CD14-positive monocyte (primary cell): ENCODE measurements around the gene KHNYN. TPM values are rescaled to one million over a fixed set of nuclear protein-coding genes. Genes with fewer than 3 reads are reported as not detected.

Experiments
- DNase-seq, 3 donors: peaks; one replicate each; pipeline ENCODE4 v3.0.0-alpha.2; 2011 to 2022
- H2AFZ ChIP-seq: 2 replicates; pipeline ENCODE4 v1.6.0; 2012; ENCODE audit warnings: mild to moderate bottlenecking, low read depth, low read length, inconsistent platforms; ENCODE audit not compliant: insufficient read depth, poor library complexity, severe bottlenecking
- H3K27ac ChIP-seq, 2 donors: 1 replicate in 1 of 2; 2 replicates in 1 of 2; pipeline ENCODE4 v1.5.1; 2012 to 2013; ENCODE audit warnings: low read length in 2 of 2, control low read depth in 1 of 2, inconsistent platforms in 1 of 2, low read depth in 1 of 2, mild to moderate bottlenecking in 1 of 2
- H3K27me3 ChIP-seq, 2 donors: one replicate each; pipeline versions ENCODE4 v1.6.0 to v1.6.1; 2011 to 2013; ENCODE audit warnings: low read length in 2 of 2; ENCODE audit not compliant: control insufficient read depth in 2 of 2, insufficient read depth in 2 of 2
- H3K36me3 ChIP-seq, 2 donors: replicated peaks in 1 of 2; 1 replicate in 1 of 2; 2 replicates in 1 of 2; pipeline versions ENCODE4 v1.5.1 to v1.6.1; 2012 to 2013; ENCODE audit warnings: low read length in 2 of 2, control low read depth in 1 of 2, inconsistent platforms in 1 of 2, mild to moderate bottlenecking in 1 of 2; ENCODE audit not compliant: insufficient read depth in 2 of 2, control insufficient read depth in 1 of 2
- H3K4me1 ChIP-seq, 2 donors: 1 replicate in 1 of 2; 2 replicates in 1 of 2; pipeline versions ENCODE4 v1.5.1 to v1.6.1; 2012 to 2013; ENCODE audit warnings: low read length in 2 of 2, control low read depth in 1 of 2, inconsistent platforms in 1 of 2, mild to moderate bottlenecking in 1 of 2, moderate library complexity in 1 of 2; ENCODE audit not compliant: insufficient read depth in 2 of 2, control insufficient read depth in 1 of 2
- H3K4me2 ChIP-seq: replicated peaks from 2 replicates; pipeline ENCODE3; 2012; ENCODE audit warnings: low read length, moderate library complexity, mild to moderate bottlenecking; ENCODE audit not compliant: poor library complexity, severe bottlenecking; ENCODE audit errors: extremely low read depth
- H3K4me3 ChIP-seq, 3 experiments: fragments of 200-600 bp in 1 of 3; sonication (generic) in 1 of 3; replicated peaks in 1 of 3; 1 replicate in 2 of 3; 2 replicates in 1 of 3; pipeline ENCODE4 v1.5.1; 2011 to 2013; ENCODE audit warnings: low read length in 3 of 3, mild to moderate bottlenecking in 3 of 3, control low read depth in 2 of 3, low read depth in 2 of 3, inconsistent platforms in 1 of 3, moderate library complexity in 1 of 3
- H3K79me2 ChIP-seq: 2 replicates; pipeline ENCODE4 v1.6.0; 2012; ENCODE audit warnings: mild to moderate bottlenecking, control low read depth, inconsistent platforms, low read length, moderate library complexity; ENCODE audit not compliant: insufficient read depth
- H3K9ac ChIP-seq: 2 replicates; pipeline ENCODE4 v1.6.0; 2017; ENCODE audit warnings: low read length, mild to moderate bottlenecking; ENCODE audit not compliant: insufficient read depth, poor library complexity, severe bottlenecking
- H3K9me3 ChIP-seq, 2 donors: replicated peaks in 1 of 2; 1 replicate in 1 of 2; 2 replicates in 1 of 2; pipeline versions ENCODE4 v1.5.1 to v1.6.1; 2012 to 2013; ENCODE audit warnings: low read length in 2 of 2, control low read depth in 1 of 2; ENCODE audit not compliant: control insufficient read depth in 1 of 2, insufficient read depth in 1 of 2
- H4K20me1 ChIP-seq: 2 replicates; pipeline ENCODE4 v1.6.0; 2012; ENCODE audit warnings: mild to moderate bottlenecking, low read length, control low read depth, moderate library complexity; ENCODE audit not compliant: insufficient read depth
- H3K27ac Mint-ChIP-seq, 7 donors: one replicate each; pipeline ENCODE4 v1.8.0; 2020; ENCODE audit warnings: mild to moderate bottlenecking in 7 of 7, mixed read lengths in 7 of 7, moderate library complexity in 6 of 7, inconsistent platforms in 2 of 7
- H3K27me3 Mint-ChIP-seq, 3 donors: one replicate each; pipeline ENCODE4 v1.8.0; 2021 to 2022; ENCODE audit warnings: low read depth in 3 of 3, mild to moderate bottlenecking in 3 of 3, mixed read lengths in 3 of 3, moderate library complexity in 3 of 3, inconsistent platforms in 1 of 3
- H3K36me3 Mint-ChIP-seq, 2 donors: one replicate each; pipeline ENCODE4 v1.8.0; 2020; ENCODE audit warnings: mixed read lengths in 2 of 2, inconsistent platforms in 1 of 2, mild to moderate bottlenecking in 1 of 2
- H3K4me1 Mint-ChIP-seq: one replicate; pipeline ENCODE4 v1.8.0; 2020; ENCODE audit warnings: mild to moderate bottlenecking, mixed read lengths
- H3K4me3 Mint-ChIP-seq, 2 donors: one replicate each; pipeline ENCODE4 v1.8.0; 2020; ENCODE audit warnings: mild to moderate bottlenecking in 2 of 2, mixed read lengths in 2 of 2, moderate library complexity in 1 of 2
- H3K9me3 Mint-ChIP-seq, 7 donors: one replicate each; pipeline ENCODE4 v1.8.0; 2020 to 2022; ENCODE audit warnings: mixed read lengths in 7 of 7, mild to moderate bottlenecking in 6 of 7, moderate library complexity in 6 of 7, inconsistent platforms in 2 of 7
- WGBS: methylation state at CpG from one replicate; pipeline ENCODE4 v1.1.5; 2013; ENCODE audit warnings: missing lambda C conversion rate; ENCODE audit not compliant: insufficient coverage; 5-methylcytosine and 5-hydroxymethylcytosine counted together
- intact Hi-C, 2 donors: fragments of 100-400 bp; cut with micrococcal nuclease; formaldehyde crosslinking; loops; one replicate each; pipeline versions ENCODE4 v1.15.0 to v1.15.1; 2023
- polyA plus RNA-seq, 3 donors: library from polyadenylated mRNA; depleted of rRNA in 1 of 3; unstranded in 2 of 3; stranded (reverse) in 1 of 3; fragments of 300-500 nt in 2 of 3; fragments of >200 nt in 1 of 3; fragmentation: Illumina TruSeq in 2 of 3; gene quantifications; 1 replicate in 2 of 3; 2 replicates in 1 of 3; pipeline ENCODE4 v1.2.3, GENCODE V29; 2012 to 2021
- TF ChIP-seq, protein P1 (sequence below): fragments of 200-600 bp; IDR thresholded peaks from one replicate; pipeline ENCODE4 v1.8.0; 2022; ENCODE audit warnings: antibody characterized with exemption, mild to moderate bottlenecking

Gene KHNYN
- polyA plus RNA-seq, 3 donors, result 12.4 to 39.8 (median 16.0) TPM

DNA sequence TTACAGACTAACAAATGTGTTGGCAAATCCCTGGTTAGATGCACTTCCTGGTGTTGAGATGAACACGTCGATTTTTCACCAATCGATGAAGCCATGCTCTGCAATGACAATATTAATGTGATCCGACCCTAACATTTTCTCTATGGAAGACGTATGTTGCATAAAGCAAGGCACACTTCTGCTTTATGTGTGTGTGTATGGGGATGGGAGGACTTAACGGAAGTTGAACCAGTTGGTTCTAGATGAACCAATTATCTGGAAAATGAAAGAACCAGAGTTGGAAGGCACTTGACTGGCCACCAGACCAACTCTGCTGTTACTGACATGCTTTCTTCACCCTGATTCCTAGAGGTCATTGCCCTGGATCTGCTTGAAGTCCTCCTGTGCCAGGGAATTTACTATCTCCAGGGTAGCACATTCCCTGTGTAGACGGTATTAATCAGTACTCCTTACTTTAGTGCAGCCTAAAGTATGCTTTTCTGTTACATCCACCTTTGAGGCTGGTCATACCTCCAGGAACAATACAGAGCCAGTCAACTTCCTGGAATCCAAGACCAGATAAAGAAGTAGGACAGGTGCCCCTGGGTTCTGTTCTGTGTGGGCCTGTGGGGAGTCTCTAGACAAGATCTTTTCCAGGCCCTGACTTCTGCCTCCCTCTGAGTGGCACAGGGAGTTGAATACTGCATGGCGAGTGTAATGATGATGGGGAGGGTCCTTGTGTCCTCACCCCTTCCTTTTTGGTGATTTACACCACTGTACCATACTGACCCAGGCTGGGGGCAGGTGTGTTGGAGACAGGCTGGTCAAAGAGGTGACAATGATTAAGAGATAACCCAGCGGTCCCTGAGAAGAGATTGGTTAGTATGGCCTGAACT, 8.7 kb downstream of the KHNYN start:
- Histone ChIP-seq H3K9ac (no peak overlapping the region), H3K79me2 (peaks cover 49% of the 10 kb centered on the region), H3K36me3 (peaks cover 52 to 70% of the 10 kb centered on the region in 2 donors), H2AFZ (no peak overlapping the region), H3K4me3 (peak overlapping the region in 1 of 3 experiments; percentile 30), H3K4me2 (peak overlapping the region; percentile 61), H3K27me3 (no peaks in the 10 kb centered on the region), H4K20me1 (peaks cover 48% of the 10 kb centered on the region), H3K9me3 (no peaks in the 10 kb centered on the region), H3K27ac (peak overlapping the region; percentile 37 to 76), H3K4me1 (peaks cover 50 to 69% of the 10 kb centered on the region in 2 donors)
- intact Hi-C loops, result loop anchor here in 1 of 2 donors (2.0 to 10.0 kb wide), 2 partner anchors 108 to 194 kb away; partner anchors contain the start of gene TINF2
- peak overlapping the region; percentile 75 to 90 (median 82) for H3K27ac Mint-ChIP-seq
- 24% methylated on average over 2 of the region's 9 CpGs for WGBS
- DNase-seq, result peak; percentile 44 to 66 (median 46)
- peaks cover 57 to 69% of the 10 kb centered on the region in 2 donors for H3K36me3 Mint-ChIP-seq
- H3K9me3 Mint-ChIP-seq, result peaks cover 0 to 2% (median 0%) of the 10 kb centered on the region in 7 donors
- peak overlapping the region in 1 of 2 donors; percentile 26 for H3K4me3 Mint-ChIP-seq
- TF ChIP-seq, protein P1, sequence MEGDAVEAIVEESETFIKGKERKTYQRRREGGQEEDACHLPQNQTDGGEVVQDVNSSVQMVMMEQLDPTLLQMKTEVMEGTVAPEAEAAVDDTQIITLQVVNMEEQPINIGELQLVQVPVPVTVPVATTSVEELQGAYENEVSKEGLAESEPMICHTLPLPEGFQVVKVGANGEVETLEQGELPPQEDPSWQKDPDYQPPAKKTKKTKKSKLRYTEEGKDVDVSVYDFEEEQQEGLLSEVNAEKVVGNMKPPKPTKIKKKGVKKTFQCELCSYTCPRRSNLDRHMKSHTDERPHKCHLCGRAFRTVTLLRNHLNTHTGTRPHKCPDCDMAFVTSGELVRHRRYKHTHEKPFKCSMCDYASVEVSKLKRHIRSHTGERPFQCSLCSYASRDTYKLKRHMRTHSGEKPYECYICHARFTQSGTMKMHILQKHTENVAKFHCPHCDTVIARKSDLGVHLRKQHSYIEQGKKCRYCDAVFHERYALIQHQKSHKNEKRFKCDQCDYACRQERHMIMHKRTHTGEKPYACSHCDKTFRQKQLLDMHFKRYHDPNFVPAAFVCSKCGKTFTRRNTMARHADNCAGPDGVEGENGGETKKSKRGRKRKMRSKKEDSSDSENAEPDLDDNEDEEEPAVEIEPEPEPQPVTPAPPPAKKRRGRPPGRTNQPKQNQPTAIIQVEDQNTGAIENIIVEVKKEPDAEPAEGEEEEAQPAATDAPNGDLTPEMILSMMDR, result no peak
- peaks cover 0 to 2% (median 1%) of the 10 kb centered on the region in 3 donors for H3K27me3 Mint-ChIP-seq
- H3K4me1 Mint-ChIP-seq, result peaks cover 64% of the 10 kb centered on the region

DNA sequence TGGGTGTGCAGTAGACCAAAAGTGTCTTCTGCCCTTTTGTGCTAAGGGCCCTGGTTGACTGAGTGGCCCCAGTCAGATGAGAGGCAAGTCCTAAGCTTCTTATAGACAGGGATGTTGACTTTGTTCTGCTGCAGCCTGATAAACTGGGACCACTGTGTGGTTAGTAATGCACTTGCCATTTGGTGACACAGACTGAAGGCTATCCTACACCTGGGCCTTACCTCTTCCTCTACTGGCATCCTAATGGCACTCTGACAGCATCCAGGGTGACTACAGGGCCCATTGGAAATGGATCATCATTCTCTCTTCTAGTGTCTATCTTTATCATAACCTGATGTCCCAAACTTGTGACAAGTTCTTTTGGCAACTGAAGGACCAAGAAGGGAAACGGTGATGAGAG, 9.5 kb downstream of the KHNYN start:
- Histone ChIP-seq H3K4me3 (no peak overlapping the region), H4K20me1 (peaks cover 46% of the 10 kb centered on the region), H3K27ac (peak overlapping the region in 1 of 2 donors; percentile 76), H3K4me1 (peaks cover 51 to 71% of the 10 kb centered on the region in 2 donors), H3K79me2 (peaks cover 51% of the 10 kb centered on the region), H3K36me3 (peaks cover 45 to 62% of the 10 kb centered on the region in 2 donors), H2AFZ (no peak overlapping the region), H3K9ac (no peak overlapping the region), H3K9me3 (no peaks in the 10 kb centered on the region), H3K27me3 (no peaks in the 10 kb centered on the region), H3K4me2 (no peak overlapping the region)
- intact Hi-C loops, result loop anchor here in 1 of 2 donors (2.0 to 10.0 kb wide), 2 partner anchors 108 to 194 kb away; partner anchors contain the start of gene TINF2
- peaks cover 0 to 2% (median 1%) of the 10 kb centered on the region in 3 donors for H3K27me3 Mint-ChIP-seq
- H3K4me3 Mint-ChIP-seq, result no peak overlapping the region
- H3K9me3 Mint-ChIP-seq, result peaks cover 0 to 2% (median 0%) of the 10 kb centered on the region in 7 donors
- H3K27ac Mint-ChIP-seq, result peak overlapping the region in 6 of 7 donors; percentile 18 to 89 (median 72)
- DNase-seq, result peak in 1 of 3 donors; percentile 2
- 100% methylated on average over 1 of the region's 1 CpG for WGBS
- peaks cover 65% of the 10 kb centered on the region for H3K4me1 Mint-ChIP-seq
- H3K36me3 Mint-ChIP-seq, result peaks cover 52 to 61% of the 10 kb centered on the region in 2 donors
- TF ChIP-seq, protein P1, result no peak
